ENCODE measurements around the gene ITGA3.
A peak's percentile ranks its signal among the peaks of the same experiment; 100 is the strongest.
"Not testable (repeated sequence)": the region's sequence is repeated elsewhere in the genome, so short reads cannot be mapped to it uniquely, and the experiment has no call there.

ITGA3 gene

GRCh38 chr17:50029185-50029584 lies 26.7 kb upstream of the ITGA3 start:
- DNase-seq = peak in 2 of 42 donors; percentile 9 to 25
- intact Hi-C loops (cut with DNase I) = loop anchor here (5.0 kb wide), 1 partner anchor 58 kb away; no protein-coding TSS in a partner anchor

DNA sequence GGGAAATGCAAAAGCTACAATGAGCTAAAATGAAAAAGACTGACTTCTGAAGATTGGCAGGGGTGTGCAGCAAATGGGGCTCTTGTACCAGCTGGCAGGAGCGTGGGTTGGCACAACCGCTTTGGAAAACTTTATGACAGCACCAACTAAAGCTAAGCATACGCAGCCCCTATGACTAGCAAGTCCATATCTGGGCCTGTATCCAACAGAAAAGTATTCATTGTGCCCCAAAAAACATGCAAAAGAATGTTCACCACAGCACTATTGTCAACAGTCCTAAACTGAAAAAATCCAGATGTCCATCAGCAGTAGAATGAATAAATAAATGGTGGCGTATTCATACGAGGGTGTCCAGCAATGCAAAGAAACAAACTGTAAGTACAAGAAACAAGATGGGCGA lies 22.6 kb upstream of the ITGA3 start:
- intact Hi-C loops (cut with DNase I) = no loop called here
- peak in 1 of 42 donors; percentile 7 for DNase-seq

- peak in 2 of 42 donors; percentile 27 to 28 for DNase-seq
- intact Hi-C loops (cut with DNase I) = no loop called here
Observed at GRCh38 chr17:50034498-50035364, 21.2 kb upstream of the ITGA3 start.

DNA sequence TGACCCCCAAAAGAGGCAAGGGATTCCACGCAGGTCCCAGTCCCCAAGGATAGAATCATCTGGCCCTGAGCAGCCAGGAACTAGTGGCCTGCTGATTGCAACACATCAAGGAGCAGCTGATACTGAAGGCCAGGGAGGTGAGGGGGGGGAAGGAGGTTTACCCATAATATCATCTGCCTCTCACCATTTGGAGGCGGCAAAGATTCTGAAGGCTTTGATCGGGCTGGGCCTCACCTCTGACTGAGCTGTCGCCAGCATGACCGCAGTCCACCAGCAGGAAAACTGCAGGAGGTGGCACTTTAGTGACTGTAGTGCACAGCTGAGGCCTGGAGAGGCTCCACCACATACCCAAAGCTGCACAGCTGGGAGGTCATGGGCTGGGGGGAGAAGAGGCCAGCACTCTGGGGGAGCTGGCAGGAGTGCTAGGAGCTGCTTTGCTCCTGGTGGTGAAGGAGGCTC lies 20.5 kb upstream of the ITGA3 start:
- peak in 1 of 42 donors; percentile 8 for DNase-seq
- intact Hi-C loops (cut with DNase I) = no loop called here

GRCh38 chr17:50035945-50036344 lies 20.0 kb upstream of the ITGA3 start:
- peak in 1 of 42 donors; percentile 8 for DNase-seq
- intact Hi-C loops (cut with DNase I) = no loop called here

GRCh38 chr17:50036455-50037261 lies 19.3 kb upstream of the ITGA3 start:
- intact Hi-C loops (cut with DNase I) = no loop called here
- peak in 1 of 42 donors; percentile 23 for DNase-seq

DNA sequence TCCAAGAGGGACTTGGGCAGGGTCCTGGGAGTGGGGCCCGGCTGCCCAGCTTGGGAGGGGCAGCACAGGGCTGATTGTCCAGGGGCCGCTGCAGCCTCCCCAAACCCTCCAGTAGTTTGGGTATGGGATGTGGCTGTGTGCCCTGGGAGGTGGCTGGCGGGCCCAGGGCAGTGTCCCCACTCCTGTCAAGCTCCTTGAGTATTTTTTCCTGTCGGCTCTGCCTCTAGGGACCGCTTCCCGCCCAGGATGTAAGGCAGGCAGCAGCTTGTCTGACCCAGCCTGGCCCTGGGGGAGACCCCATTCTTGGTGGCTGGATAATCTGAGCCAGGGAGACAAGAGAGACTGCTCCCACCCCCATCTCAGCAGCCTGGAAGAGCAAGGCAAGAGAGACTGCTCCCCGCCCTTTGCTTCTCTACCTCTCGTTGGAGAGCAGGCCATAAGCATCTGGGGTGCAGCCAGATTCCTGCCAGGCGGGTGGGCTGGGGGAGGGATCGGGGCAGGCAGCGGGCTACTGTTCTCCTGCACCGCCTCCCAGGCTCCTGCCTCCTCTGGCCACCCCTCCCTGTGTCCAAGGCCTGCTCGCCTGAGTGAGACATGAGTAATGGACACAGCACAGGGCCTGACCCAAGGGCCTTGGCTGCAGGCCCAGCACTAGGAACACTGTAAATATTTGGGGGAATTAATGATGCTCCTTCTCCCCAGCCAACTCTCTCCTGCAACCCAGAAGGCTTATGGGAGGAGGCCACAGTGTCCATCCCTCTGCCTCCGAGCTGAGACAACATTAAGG lies 18.4 kb upstream of the ITGA3 start:
- intact Hi-C loops (cut with DNase I) = no loop called here
- peak in 1 of 42 donors; percentile 3 for DNase-seq

DNA sequence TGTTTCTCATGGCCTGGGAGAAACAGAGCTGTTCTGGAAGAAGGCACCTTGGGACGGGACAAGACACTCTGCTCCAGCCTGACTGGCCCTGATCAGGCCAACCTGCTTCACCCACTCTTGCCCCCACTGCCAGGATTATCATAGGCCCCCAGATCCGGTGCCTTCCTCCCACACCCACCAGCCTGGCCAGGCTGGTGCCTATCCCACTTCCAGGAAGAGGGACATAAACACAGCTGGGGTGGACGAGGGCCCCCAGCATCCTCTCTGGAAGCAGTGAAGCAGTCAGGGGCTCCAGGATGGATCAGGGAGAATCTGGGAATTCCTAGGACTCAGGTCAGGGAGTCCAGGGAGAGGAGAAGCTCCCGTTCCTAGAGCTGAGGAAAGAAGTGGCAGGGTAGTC lies 16.9 kb upstream of the ITGA3 start:
- intact Hi-C loops (cut with DNase I) = no loop called here
- DNase-seq = peak in 1 of 42 donors; percentile 2

DNA sequence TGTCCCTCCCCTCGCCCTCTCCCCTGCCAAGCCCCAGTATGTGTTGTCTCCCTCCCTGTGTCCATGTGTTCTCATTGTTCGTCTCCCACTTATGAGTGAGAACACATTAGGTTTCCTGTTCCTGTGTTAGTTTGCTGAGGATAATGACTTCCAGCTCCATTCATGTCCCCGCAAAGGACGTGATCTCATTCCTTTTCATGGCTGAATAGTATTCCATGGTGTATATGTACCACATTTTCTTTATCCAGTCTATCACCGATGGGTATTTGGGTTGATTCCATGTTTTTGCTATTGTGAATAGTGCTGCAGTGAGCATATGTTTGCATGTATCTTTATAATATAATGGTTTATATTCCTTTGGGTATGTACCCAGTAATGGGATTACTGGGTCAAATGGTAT lies 15.4 kb upstream of the ITGA3 start:
- intact Hi-C loops (cut with DNase I); DNase-seq: not testable (repeated sequence)

DNA sequence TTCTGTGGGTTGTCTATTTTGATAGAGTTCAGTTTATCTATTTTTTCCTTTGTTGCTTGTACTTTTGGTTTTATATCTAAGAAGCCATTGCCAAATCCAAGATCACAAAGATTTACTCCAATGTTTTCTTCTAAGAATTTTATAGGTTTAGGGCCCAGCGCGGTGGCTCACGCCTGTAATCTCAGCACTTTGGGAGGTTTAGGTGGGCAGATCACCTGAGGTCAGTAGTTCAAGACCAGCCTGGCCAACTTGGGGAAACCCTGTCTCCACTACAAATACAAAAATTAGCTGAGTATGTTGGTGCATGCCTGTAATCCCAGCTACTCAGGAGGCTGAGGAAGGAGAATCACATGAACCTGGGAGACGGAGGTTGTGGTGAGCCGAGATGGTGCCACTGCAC lies 13.7 kb upstream of the ITGA3 start:
- DNase-seq = no peak
- intact Hi-C loops (cut with DNase I) = no loop called here

DNA sequence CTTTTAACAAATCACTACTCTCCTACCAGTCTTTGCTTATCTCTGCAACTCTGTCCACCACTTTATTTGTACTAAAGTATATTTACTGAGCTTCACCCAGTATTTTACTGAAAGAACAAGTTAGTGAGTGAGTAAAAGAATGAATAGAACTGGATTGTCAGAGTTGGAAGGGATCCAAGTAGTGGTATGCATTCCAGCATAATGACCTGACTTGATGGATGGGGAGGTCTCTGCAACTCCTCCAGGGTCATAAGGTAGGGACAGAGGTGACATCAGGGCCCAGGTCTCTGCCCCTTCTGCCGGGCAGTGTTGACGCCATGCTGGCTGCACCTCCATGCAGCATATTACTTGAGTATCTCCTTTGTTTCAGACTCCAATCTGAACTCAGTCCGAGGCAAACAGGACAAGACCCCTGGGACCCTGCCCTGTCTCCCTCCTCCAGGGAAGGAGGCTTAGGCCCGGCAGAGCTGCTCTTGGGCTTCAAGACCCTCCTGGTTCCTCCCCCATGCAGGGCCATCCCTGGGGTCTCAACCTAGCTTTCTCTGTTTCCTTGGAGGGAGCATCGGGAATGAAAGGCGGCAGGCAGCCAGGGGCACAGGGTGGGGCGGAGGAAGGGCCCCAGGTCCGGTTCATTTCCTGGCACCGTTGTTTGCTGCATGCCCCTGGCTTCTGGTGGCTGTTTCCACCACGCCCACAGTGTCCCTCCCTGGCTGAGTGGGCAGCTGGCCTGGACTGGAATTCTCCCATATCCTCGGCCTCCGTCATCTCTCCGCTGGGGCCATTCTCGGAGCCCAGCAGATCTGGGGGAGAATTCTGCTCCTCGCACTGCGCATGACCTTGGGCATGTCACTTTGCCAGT lies 12.4 kb upstream of the ITGA3 start:
- intact Hi-C loops (cut with DNase I) = no loop called here
- no peak for DNase-seq

GRCh38 chr17:50044483-50044882 lies 11.4 kb upstream of the ITGA3 start:
- intact Hi-C loops (cut with DNase I) = no loop called here
- DNase-seq = no peak

GRCh38 chr17:50045154-50045553 lies 10.8 kb upstream of the ITGA3 start:
- intact Hi-C loops (cut with DNase I) = no loop called here
- DNase-seq = no peak

- intact Hi-C loops (cut with DNase I) = no loop called here
- no peak for DNase-seq
Observed at GRCh38 chr17:50046179-50046578, 9.7 kb upstream of the ITGA3 start.

DNA sequence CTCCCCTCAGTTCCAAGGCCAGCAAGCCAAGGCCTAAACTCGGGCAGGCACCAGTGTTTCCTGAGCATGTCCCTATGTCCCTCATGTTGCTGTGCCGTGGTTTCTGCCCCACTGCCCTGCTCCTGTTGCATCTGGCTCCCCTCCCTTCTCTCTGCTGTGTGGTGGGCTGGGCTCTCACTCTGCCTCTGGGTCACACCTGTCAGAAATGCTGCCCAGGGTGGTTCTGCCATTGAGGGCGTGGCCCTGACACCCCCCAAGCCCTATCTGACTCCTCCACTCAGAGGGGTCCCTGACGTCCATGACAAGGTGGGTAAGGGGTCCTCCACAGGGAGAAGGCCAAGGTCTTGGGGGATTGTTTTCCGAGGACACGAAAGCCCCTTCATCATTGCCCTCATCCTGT lies 9.2 kb upstream of the ITGA3 start:
- intact Hi-C loops (cut with DNase I) = no loop called here
- DNase-seq = no peak

DNA sequence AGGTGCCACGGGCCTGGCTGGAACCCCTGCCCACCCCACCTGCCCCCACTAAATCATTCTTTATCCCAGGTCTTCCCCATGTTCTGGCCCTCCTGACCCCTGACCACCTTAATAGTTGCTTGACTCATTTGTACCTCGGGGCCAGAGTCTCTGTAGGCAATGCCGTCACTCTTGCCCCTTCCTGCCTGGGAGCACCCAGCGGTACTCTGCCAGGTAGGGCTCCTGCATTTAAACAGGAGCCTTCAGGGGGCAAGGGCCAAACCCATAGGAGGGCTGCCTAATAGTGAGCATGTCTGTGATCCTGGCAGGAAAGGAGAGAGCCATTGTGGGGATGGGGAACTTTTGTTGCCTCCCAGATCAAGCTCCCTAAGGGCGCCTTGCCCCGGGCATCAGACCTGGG lies 8.8 kb upstream of the ITGA3 start:
- DNase-seq = no peak
- intact Hi-C loops (cut with DNase I) = no loop called here

DNA sequence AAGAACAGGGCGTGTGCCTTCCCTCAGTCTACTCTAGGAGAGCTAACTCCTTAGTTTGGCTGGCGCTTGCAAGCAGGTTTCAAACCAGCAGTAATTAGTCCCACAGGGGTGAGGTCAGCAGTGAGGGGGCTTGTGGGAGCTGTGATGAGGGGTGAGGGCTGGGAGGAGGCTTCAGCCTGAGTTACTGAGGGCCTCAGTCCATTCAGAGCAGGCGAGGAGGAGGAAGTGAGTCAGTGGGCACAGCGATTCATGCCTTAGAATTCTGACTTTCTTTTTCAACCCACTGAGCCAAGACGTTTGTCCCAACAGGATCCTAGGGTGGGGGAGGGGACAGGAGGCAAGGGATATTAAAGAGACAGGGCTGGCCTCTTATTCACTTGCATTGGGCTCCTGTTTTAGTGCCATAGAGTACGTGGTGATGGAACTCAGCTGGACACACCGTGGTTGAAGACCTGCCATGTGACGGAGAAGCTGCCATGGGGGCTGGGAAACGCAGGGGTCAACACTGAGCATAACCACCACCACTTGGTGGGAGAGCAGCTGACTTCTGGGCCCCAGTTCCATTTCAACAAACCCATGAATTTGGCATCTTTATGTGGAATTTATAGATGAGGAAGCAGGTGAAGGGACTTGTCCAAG lies 8.3 kb upstream of the ITGA3 start:
- DNase-seq = peak in 2 of 42 donors; percentile 2 to 61
- intact Hi-C loops (cut with DNase I) = no loop called here

DNA sequence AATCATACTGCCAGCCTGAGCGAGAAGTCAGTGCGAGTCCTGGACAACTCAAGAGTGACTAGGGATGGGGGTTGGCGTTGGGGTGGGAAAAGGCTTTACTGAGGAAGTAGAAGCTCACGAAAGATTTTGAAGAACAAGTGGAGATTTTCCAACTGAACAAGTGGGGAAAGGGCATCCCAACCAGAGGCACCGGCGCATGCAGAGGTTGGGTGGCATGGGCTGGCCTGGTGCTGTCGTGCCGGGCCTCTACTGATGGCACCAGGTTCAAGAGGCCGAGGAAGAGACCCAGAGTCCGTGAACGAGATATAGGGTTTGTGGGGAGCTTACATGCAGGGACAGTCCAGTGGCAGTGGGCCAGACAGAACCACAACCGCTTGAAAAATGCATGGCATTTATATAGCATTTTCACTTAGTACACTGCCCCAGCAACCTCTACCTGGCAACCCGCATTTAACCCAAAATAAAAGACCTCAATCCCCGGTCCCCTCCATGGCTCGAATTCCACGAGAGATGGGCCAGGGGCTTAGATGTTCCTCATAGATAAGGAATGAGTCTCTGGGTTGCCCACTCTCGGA lies 7.7 kb upstream of the ITGA3 start:
- no peak for DNase-seq
- intact Hi-C loops (cut with DNase I) = no loop called here
